GM21619 (cell line): ENCODE data around the gene PTPN7.
"Not testable (repeated sequence)": the region's sequence is repeated elsewhere in the genome, so short reads cannot be mapped to it uniquely, and the experiment has no call there.

Source experiments
- ATAC-seq: cut with Tn5 transposase; IDR thresholded peaks from one replicate; pipeline ENCODE4 v1.9.1; 2021; ENCODE audit not compliant: unreplicated experiment

PTPN7 gene

GRCh38 chr1:202167708-202168415 is 7.5 kb upstream of the PTPN7 start:
- ATAC-seq, result no peak

GRCh38 chr1:202167054-202167453 is 6.7 kb upstream of the PTPN7 start:
- ATAC-seq, result not testable (repeated sequence)

GRCh38 chr1:202165942-202166843 is 5.8 kb upstream of the PTPN7 start:
- ATAC-seq, result no peak

GRCh38 chr1:202165267-202165941 is 5.0 kb upstream of the PTPN7 start:
- ATAC-seq, result no peak

- peak; percentile 58 for ATAC-seq
Observed at GRCh38 chr1:202164271-202165037, 4.1 kb upstream of the PTPN7 start.

GRCh38 chr1:202163281-202164270 is 3.2 kb upstream of the PTPN7 start:
- ATAC-seq, result no peak

GRCh38 chr1:202162418-202163280 is 2.2 kb upstream of the PTPN7 start:
- ATAC-seq, result no peak

- no peak for ATAC-seq
Observed at GRCh38 chr1:202162047-202162417, 1.6 kb upstream of the PTPN7 start.

- no peak for ATAC-seq
Observed at GRCh38 chr1:202161151-202162046, 997 bp upstream of the PTPN7 start.

GRCh38 chr1:202159534-202160371 is 649 bp downstream of the PTPN7 start:
- no peak for ATAC-seq

- ATAC-seq, result no peak
Observed at GRCh38 chr1:202158810-202159533, 1.4 kb downstream of the PTPN7 start.

- no peak for ATAC-seq
Observed at GRCh38 chr1:202157945-202158344, 2.5 kb downstream of the PTPN7 start.

GRCh38 chr1:202156590-202156989 is 3.8 kb downstream of the PTPN7 start:
- no peak for ATAC-seq

- ATAC-seq, result no peak
Observed at GRCh38 chr1:202155478-202156021, 4.9 kb downstream of the PTPN7 start.

GRCh38 chr1:202154766-202155477 is 5.5 kb downstream of the PTPN7 start:
- ATAC-seq, result no peak
